Retinal pigment epithelial cell (primary cell): ENCODE measurements around the gene CLOCK.

Experiments used
- DNase-seq: peaks from one replicate; pipeline ENCODE4 v3.0.0-alpha.2; 2010; ENCODE audit warnings: low read depth
- H3K4me3 ChIP-seq: 2 replicates; pipeline ENCODE4 v1.5.1; 2011; ENCODE audit warnings: mild to moderate bottlenecking, low read length, control low read depth, moderate library complexity
- CTCF ChIP-seq: conservative IDR thresholded peaks from 2 replicates; pipeline ENCODE4 v1.5.1; 2011; ENCODE audit warnings: low read depth, low read length, control low read depth, inconsistent platforms

Gene CLOCK

GRCh38 chr4:55444827-55445226 is 101.9 kb downstream of the CLOCK start:
- TF ChIP-seq CTCF = peak; percentile 60
- no peak overlapping the region for H3K4me3 ChIP-seq
- DNase-seq = no peak

GRCh38 chr4:55442541-55442940 is 104.2 kb downstream of the CLOCK start:
- TF ChIP-seq CTCF = no peak
- H3K4me3 ChIP-seq = no peak overlapping the region
- no peak for DNase-seq

- DNase-seq = no peak
- no peak overlapping the region for H3K4me3 ChIP-seq
- TF ChIP-seq CTCF = no peak
Measured at GRCh38 chr4:55440786-55441185, 105.9 kb downstream of the CLOCK start.

- H3K4me3 ChIP-seq = no peak overlapping the region
- no peak for TF ChIP-seq CTCF
- no peak for DNase-seq
Measured at GRCh38 chr4:55439023-55439422, 107.7 kb downstream of the CLOCK start.

- no peak for TF ChIP-seq CTCF
- no peak overlapping the region for H3K4me3 ChIP-seq
- DNase-seq = no peak
Measured at GRCh38 chr4:55438314-55438713, 108.4 kb downstream of the CLOCK start.

GRCh38 chr4:55437823-55438222 is 108.9 kb downstream of the CLOCK start:
- TF ChIP-seq CTCF = no peak
- no peak overlapping the region for H3K4me3 ChIP-seq
- no peak for DNase-seq

GRCh38 chr4:55437356-55437796 is 109.3 kb downstream of the CLOCK start:
- DNase-seq = peak; percentile 53
- no peak for TF ChIP-seq CTCF
- no peak overlapping the region for H3K4me3 ChIP-seq
